ENCODE results near the gene GALM. TPM values are rescaled to one million over a fixed set of nuclear protein-coding genes. Genes with fewer than 3 reads are reported as not detected.

The GALM gene
- total and polyA plus RNA-seq, 2 of the 8 experiments (the other 6 are each of a cell fraction or from before 2014, with no cell fraction given): 9.9 to 13.1 TPM

GRCh38 chr2:38775097-38775920 lies 109.4 kb downstream of the GALM start:
- Histone ChIP-seq H3K4me3 (ENCODE audit: extremely low read depth in 1 of 4, insufficient read depth in 2 of 4, low read depth in 3 of 4, low read length in 4 of 4) (no peak overlapping the region), H4K5ac (ENCODE audit: insufficient read length, low read depth, low read length) (no peak overlapping the region), H4K91ac (replicated peaks; ENCODE audit: insufficient read length, low read length) (no peak overlapping the region), H3K23ac (ENCODE audit: insufficient read length) (no peak overlapping the region), H3K27me3 (replicated peaks in 1 of 4; ENCODE audit: control insufficient read depth in 3 of 4, extremely low read depth in 1 of 4, insufficient read depth in 3 of 4, low read length in 3 of 4) (no peaks in the 10 kb centered on the region; a peak in 2 of 7 replicates), H2AK5ac (ENCODE audit: low read depth, low read length) (no peak overlapping the region), H3K18ac (ENCODE audit: extremely low read depth, low read length) (no peak overlapping the region), H3K23me2 (ENCODE audit: low read depth, low read length) (no peaks in the 10 kb centered on the region), H2BK5ac (ENCODE audit: low read depth, low read length) (no peak overlapping the region), H3K79me2 (ENCODE audit: control insufficient read depth in 1 of 2, insufficient read depth in 2 of 2, low read length in 2 of 2) (no peaks in the 10 kb centered on the region; a peak in 1 of 4 replicates), H3K4ac (replicated peaks; ENCODE audit: insufficient read length, low read depth, low read length) (no peak overlapping the region), H3K36me3 (ENCODE audit: control insufficient read depth in 2 of 4, insufficient read depth in 4 of 4, low read length in 3 of 4) (no peaks in the 10 kb centered on the region), H3K14ac (ENCODE audit: insufficient read length) (no peak overlapping the region), H3K9me3 (ENCODE audit: insufficient read depth in 2 of 2, low read depth in 1 of 2, low read length in 1 of 2) (no peaks in the 10 kb centered on the region), H3K4me2 (ENCODE audit: insufficient read depth in 1 of 2, low read depth in 2 of 2, low read length in 2 of 2) (no peak overlapping the region), H2AFZ (ENCODE audit: low read length) (no peak overlapping the region; the same call in 1 of the 2 replicates), H3K4me1 (replicated peaks in 1 of 4; ENCODE audit: control insufficient read depth in 3 of 4, insufficient read depth in 4 of 4, low read length in 3 of 4) (no peaks in the 10 kb centered on the region), H2BK12ac (ENCODE audit: low read depth, low read length) (no peak overlapping the region), H3K79me1 (ENCODE audit: low read depth, low read length) (0 out of 2 replicates have a peak, but pooled peaks cover 5% of the 10 kb centered on the region), H2BK20ac (ENCODE audit: low read length) (no peak overlapping the region), H4K8ac (ENCODE audit: extremely low read depth, insufficient read depth, low read length) (no peak overlapping the region), H3K27ac (ENCODE audit: low read depth, low read length) (no peak overlapping the region), H4K20me1 (replicated peaks in 1 of 2; ENCODE audit: control insufficient read depth in 1 of 2, insufficient read depth in 2 of 2, low read length in 2 of 2) (no peaks in the 10 kb centered on the region), H3K9ac (replicated peaks in 1 of 4; ENCODE audit: extremely low read depth in 1 of 4, low read depth in 3 of 4, low read length in 3 of 4) (no peak overlapping the region), H2BK15ac (ENCODE audit: low read length) (no peak overlapping the region), H3K56ac (replicated peaks; ENCODE audit: insufficient read length, low read depth, low read length) (no peak overlapping the region), H2BK120ac (replicated peaks; ENCODE audit: low read depth, low read length) (no peak overlapping the region)
- DNase-seq (ENCODE audit: low read depth in 1 of 2, low spot score in 2 of 2) (no peak), FAIRE-seq (no peak)
- POLR2A ChIA-PET (ENCODE audit: partially characterized antibody): interaction anchor here (8.9 kb wide), 1 partner anchor 26 kb away, joined by 124 read pairs; the partner anchor contains the start of gene SRSF7
- CTCF ChIA-PET (ENCODE audit: partially characterized antibody): interaction anchor here (0.8 to 1.4 kb wide), 3 partner anchors 12 to 263 kb away, joined by 4 to 5 read pairs (median 4); no protein-coding TSS in a partner anchor
- WGBS, 2 experiments (ENCODE audit: extremely low coverage in 1 of 2, insufficient coverage in 1 of 2, insufficient read length in 1 of 2, insufficient replicate concordance in 2 of 2, low coverage in 1 of 2, low lambda C conversion rate in 2 of 2, missing lambda C conversion rate in 1 of 2): 90% methylated on average over 16 of the region's 17 CpGs; no CpG with 5 or more reads in 1 of the 2 experiments
- TF ChIP-seq BRCA1 (IDR thresholded peaks at IDR 0.05; ENCODE audit: low read depth, low read length): no peak
- no peak for TF ChIP-seq RAD21 (IDR thresholded peaks at IDR 0.05 in 1 of 2, conservative IDR thresholded peaks at IDR 0.05 in 1 of 2; ENCODE audit: low read depth in 2 of 2, low read length in 2 of 2)
- TF ChIP-seq EP300 (IDR thresholded peaks at IDR 0.05; ENCODE audit: borderline replicate concordance in 1 of 2, low read depth in 2 of 2, low read length in 2 of 2): no peak
- no peak for TF ChIP-seq SUZ12 (IDR thresholded peaks at IDR 0.05; ENCODE audit: low read length)
- TF ChIP-seq MAFK (IDR thresholded peaks at IDR 0.05; ENCODE audit: low read depth, low read length): no peak
- no peak for TF ChIP-seq SAP30 (IDR thresholded peaks at IDR 0.05; ENCODE audit: insufficient read depth, insufficient replicate concordance, low read length)
- no peak for TF ChIP-seq CHD1 (IDR thresholded peaks at IDR 0.05; ENCODE audit: low read depth, low read length)
- TF ChIP-seq CTCF (IDR thresholded peaks at IDR 0.05; ENCODE audit: control extremely low read depth in 1 of 3, insufficient read depth in 1 of 3, low read depth in 1 of 3, low read length in 3 of 3): no peak
